Measurements from ENCODE around the gene IL2RA. TPM values are rescaled to one million over a fixed set of nuclear protein-coding genes. Genes with fewer than 3 reads are reported as not detected.

IL2RA gene
- total and polyA plus RNA-seq, 2 donors (not counting 1 experiment from before 2014, with no cell fraction given) = 7.2 to 56.7 TPM

- peaks cover 0 to 32% of the 10 kb centered on the region in 2 experiments for H3K36me3 ChIP-seq (replicated peaks in 1 of 2; ENCODE audit: control extremely low read depth in 1 of 2, control insufficient read depth in 1 of 2, extremely low read depth in 1 of 2, insufficient read depth in 2 of 2, low read length in 1 of 2)
- 97% methylated on average over 5 of the region's 6 CpGs for WGBS (ENCODE audit: insufficient coverage)
- POLR2A ChIA-PET = interaction anchor here (0.7 kb wide), 1 partner anchor 11 kb away, joined by 5 read pairs; no protein-coding TSS in a partner anchor
Measured at GRCh38 chr10:6025683-6026255, 36.4 kb downstream of the IL2RA start.

GRCh38 chr10:6024334-6024682 is 37.9 kb downstream of the IL2RA start:
- peaks cover 5% of the 10 kb centered on the region for H3K4me1 Mint-ChIP-seq
- H3K9me3 Mint-ChIP-seq (ENCODE audit: insufficient read depth) = no peaks in the 10 kb centered on the region
- ChIA-PET POLR2A (no interaction called here), CTCF (interaction anchor here (1.3 kb wide), 1 partner anchor 62 kb away, joined by 4 read pairs; no protein-coding TSS in a partner anchor)
- intact Hi-C loops (cut with micrococcal nuclease) = no loop called here
- Histone ChIP-seq H2AFZ (ENCODE audit: insufficient read depth, low read depth, low read length, poor library complexity, severe bottlenecking) (no peak overlapping the region), H3K9ac (ENCODE audit: low read length) (no peak overlapping the region), H4K20me1 (ENCODE audit: control insufficient read depth, insufficient read depth, low read length, poor library complexity, severe bottlenecking) (no peaks in the 10 kb centered on the region), H3K27ac (ENCODE audit: low read length in 2 of 2) (no peak overlapping the region), H3K27me3 (replicated peaks in 1 of 4; ENCODE audit: control extremely low read depth in 1 of 4, control insufficient read depth in 3 of 4, insufficient read depth in 4 of 4, low read length in 3 of 4) (no peaks in the 10 kb centered on the region), H3K4me3 (ENCODE audit: control extremely low read depth in 1 of 5, extremely low read depth in 1 of 5, insufficient read depth in 1 of 5, low read depth in 2 of 5, low read length in 4 of 5) (no peak overlapping the region), H3K9me3 (ENCODE audit: control extremely low read depth in 1 of 3, control insufficient read depth in 2 of 3, insufficient read depth in 1 of 3, low read length in 2 of 3) (no peaks in the 10 kb centered on the region), H3K4me1 (ENCODE audit: control insufficient read depth in 2 of 2, insufficient read depth in 2 of 2, low read length in 2 of 2) (peaks cover 0 to 5% of the 10 kb centered on the region in 2 donors), H3K4me2 (replicated peaks; ENCODE audit: low read depth, low read length, poor library complexity, severe bottlenecking) (no peak overlapping the region), H3K36me3 (replicated peaks in 1 of 2; ENCODE audit: control extremely low read depth in 1 of 2, control insufficient read depth in 1 of 2, extremely low read depth in 1 of 2, insufficient read depth in 2 of 2, low read length in 1 of 2) (peaks cover 0 to 32% of the 10 kb centered on the region in 2 experiments), H3K79me2 (ENCODE audit: control insufficient read depth, insufficient read depth, low read length) (no peaks in the 10 kb centered on the region)
- no peak for ATAC-seq (ENCODE audit: low read depth)
- no peak for DNase-seq
- TF ChIP-seq CTCF (IDR thresholded peaks at IDR 0.05) = no peak
- no peak for TF ChIP-seq EZH2 (IDR thresholded peaks at IDR 0.05; ENCODE audit: borderline replicate concordance, insufficient read depth, low read depth, low read length, poor library complexity, severe bottlenecking)
- H3K27ac Mint-ChIP-seq = no peak overlapping the region
- 83% methylated on average over 6 of the region's 10 CpGs for WGBS (ENCODE audit: insufficient coverage)
- no peaks in the 10 kb centered on the region for H3K27me3 Mint-ChIP-seq
- H3K4me3 Mint-ChIP-seq = no peak overlapping the region

More at GRCh38 chr10:6025683-6026255, 36.4 kb downstream of the IL2RA start:
- H3K27ac Mint-ChIP-seq = no peak overlapping the region
- DNase-seq (no peak), ATAC-seq (ENCODE audit: low read depth) (no peak)
- H3K27me3 Mint-ChIP-seq = no peaks in the 10 kb centered on the region
- Histone ChIP-seq H3K27me3 (replicated peaks in 1 of 4; ENCODE audit: control extremely low read depth in 1 of 4, control insufficient read depth in 3 of 4, insufficient read depth in 4 of 4, low read length in 3 of 4) (no peaks in the 10 kb centered on the region), H3K4me3 (ENCODE audit: control extremely low read depth in 1 of 5, extremely low read depth in 1 of 5, insufficient read depth in 1 of 5, low read depth in 2 of 5, low read length in 4 of 5) (no peak overlapping the region), H3K79me2 (ENCODE audit: control insufficient read depth, insufficient read depth, low read length) (no peaks in the 10 kb centered on the region), H4K20me1 (ENCODE audit: control insufficient read depth, insufficient read depth, low read length, poor library complexity, severe bottlenecking) (no peaks in the 10 kb centered on the region), H3K9me3 (ENCODE audit: control extremely low read depth in 1 of 3, control insufficient read depth in 2 of 3, insufficient read depth in 1 of 3, low read length in 2 of 3) (peaks cover 0 to 3% (median 0%) of the 10 kb centered on the region in 3 donors), H3K27ac (ENCODE audit: low read length in 2 of 2) (no peak overlapping the region), H3K4me1 (ENCODE audit: control insufficient read depth in 2 of 2, insufficient read depth in 2 of 2, low read length in 2 of 2) (peaks cover 0 to 5% of the 10 kb centered on the region in 2 donors), H2AFZ (ENCODE audit: insufficient read depth, low read depth, low read length, poor library complexity, severe bottlenecking) (no peak overlapping the region), H3K4me2 (replicated peaks; ENCODE audit: low read depth, low read length, poor library complexity, severe bottlenecking) (no peak overlapping the region), H3K9ac (ENCODE audit: low read length) (no peak overlapping the region)
- peaks cover 4% of the 10 kb centered on the region for H3K9me3 Mint-ChIP-seq (ENCODE audit: insufficient read depth)
- no peak overlapping the region for H3K4me3 Mint-ChIP-seq
- CTCF ChIA-PET = interaction anchor here (1.0 to 1.5 kb wide), 2 partner anchors 12 to 61 kb away, joined by 3 read pairs; no protein-coding TSS in a partner anchor
- TF ChIP-seq CTCF (IDR thresholded peaks at IDR 0.05) = no peak
- intact Hi-C loops (cut with micrococcal nuclease) = no loop called here
- peaks cover 5% of the 10 kb centered on the region for H3K4me1 Mint-ChIP-seq
